ENCODE results near the gene ZNF366. TPM values are rescaled to one million over a fixed set of nuclear protein-coding genes. Genes with fewer than 3 reads are reported as not detected.

Gene ZNF366, protein sequence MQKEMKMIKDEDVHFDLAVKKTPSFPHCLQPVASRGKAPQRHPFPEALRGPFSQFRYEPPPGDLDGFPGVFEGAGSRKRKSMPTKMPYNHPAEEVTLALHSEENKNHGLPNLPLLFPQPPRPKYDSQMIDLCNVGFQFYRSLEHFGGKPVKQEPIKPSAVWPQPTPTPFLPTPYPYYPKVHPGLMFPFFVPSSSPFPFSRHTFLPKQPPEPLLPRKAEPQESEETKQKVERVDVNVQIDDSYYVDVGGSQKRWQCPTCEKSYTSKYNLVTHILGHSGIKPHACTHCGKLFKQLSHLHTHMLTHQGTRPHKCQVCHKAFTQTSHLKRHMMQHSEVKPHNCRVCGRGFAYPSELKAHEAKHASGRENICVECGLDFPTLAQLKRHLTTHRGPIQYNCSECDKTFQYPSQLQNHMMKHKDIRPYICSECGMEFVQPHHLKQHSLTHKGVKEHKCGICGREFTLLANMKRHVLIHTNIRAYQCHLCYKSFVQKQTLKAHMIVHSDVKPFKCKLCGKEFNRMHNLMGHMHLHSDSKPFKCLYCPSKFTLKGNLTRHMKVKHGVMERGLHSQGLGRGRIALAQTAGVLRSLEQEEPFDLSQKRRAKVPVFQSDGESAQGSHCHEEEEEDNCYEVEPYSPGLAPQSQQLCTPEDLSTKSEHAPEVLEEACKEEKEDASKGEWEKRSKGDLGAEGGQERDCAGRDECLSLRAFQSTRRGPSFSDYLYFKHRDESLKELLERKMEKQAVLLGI
- not detected in 2 replicates for total RNA-seq

DNA sequence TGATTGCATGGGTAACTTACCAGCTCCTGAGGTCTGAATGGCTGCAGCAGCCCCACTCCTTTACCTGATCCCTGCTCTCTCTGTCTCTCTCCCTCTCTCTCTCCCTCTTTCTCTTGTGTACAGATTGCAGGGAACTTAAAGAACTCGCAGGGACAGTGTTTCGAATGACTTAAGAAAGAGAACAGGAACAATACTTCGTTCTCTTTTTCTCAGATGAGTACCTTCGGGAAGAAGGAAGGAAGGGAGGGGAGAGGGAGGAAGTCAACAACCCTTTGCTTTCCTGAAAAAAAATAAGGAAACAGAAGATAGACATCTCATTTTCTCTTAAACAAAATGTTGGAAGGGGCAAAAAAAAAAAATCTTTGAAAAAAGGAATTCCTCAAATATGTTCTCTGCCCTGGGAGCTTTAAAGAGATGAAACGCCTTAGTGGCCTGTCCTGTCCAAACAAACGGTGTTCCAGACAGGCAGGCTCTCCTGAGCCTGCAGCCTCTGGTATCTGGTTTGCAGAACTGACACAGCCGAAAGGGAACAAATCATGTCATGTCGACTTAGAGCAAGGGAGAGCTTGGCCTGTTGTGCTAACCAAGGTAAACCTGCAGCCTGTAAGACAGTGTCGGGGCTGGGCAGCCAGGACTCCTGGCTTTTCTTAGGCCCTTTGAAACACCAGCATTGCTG is at the start of gene ZNF366:
Gene ZNF366, minus strand, starts transcription at position 180 of the 676 bp plus-strand sequence. CDS start 45,914 bp downstream, outside the sequence.

Other genes with a start within 250 kb of the ZNF366 start
- gene MRPS27, start 187.2 kb downstream of the ZNF366 start, total RNA-seq: 85.8 and 94.8 TPM in 2 replicates
- 9.0 and 10.2 TPM in 2 replicates for gene PTCD2, start 187.0 kb downstream of the ZNF366 start, total RNA-seq